EL (cell line): Measurements from ENCODE around the gene CDH26.

Source experiments
- DNase-seq: peaks from one replicate; pipeline ENCODE4 v3.0.0-alpha.2; 2016

CDH26 gene

DNA sequence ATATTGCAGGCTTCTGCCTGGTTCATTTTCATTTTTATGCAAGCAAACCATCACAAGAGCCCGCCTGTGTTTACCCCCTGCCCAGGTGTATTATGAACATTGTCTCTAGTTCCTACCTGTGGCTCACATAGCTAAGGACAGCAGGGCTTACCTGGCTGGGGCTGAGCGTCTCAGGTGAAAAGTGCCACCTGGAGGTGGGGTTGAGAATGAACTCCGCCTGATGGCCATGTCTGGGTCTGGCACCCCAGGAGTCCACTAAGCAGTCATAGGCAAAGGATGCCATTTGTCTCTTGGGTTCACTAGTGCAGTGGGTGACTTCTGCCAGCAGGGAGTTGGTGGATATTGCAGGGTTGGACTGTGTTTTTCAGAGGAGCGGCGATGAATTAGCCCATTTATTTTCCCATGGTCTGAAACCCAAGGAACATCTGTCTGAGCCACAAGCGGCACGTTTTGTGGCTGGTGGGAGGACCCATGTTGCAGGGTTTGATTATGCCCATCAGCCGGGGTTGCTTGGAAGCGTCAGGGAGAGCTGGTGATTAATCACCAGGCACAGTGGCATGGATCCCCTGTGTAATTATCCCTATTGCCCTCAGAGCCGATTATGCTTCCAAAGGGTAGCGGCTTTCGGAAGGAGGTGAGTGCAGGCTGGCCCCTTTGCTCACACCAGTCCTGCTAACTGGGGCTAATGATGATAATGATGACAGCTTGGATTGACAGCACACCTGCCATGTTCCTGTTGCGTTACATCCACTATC, 92.1 kb downstream of the CDH26 start:
- no peak for DNase-seq

DNA sequence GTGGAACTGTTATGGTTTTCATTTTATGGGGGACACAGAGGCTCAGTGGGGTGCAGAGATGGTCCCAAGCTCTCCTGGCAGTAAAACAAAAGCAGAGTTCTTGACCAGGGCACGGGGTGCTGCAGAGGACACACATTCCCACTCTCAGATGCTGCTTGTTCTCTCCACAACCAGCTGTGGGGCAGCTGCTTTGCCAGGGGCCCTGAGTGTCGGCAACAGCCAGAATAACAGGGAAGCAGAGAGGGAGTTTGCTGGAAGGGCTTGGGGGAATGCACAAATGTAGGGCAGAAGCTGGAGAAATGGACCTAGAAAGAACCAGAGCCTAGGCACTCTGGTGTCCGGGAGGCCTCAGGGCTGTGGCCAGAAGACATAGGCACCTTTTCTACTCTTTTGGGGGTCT, 93.7 kb downstream of the CDH26 start:
- no peak for DNase-seq

DNA sequence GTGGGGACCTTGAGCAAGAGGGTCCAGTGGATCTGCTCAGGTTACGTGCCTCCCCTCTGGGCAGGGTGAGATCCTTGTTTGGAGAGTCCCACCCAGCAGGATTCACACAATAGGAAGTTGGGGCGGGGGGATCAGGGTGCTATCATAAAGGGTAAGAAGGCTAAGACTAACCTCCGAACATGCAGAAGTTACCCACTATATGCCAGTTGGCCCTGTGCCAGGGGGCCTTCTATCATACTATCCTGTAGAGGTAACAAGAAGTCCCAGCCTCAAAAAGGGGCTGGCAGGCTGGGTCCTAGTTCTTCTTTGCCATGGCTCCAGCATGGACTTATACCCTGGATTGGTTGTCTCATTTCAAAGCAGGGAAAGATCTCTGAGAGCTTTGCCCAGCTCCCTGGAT, 94.1 kb downstream of the CDH26 start:
- no peak for DNase-seq

DNA sequence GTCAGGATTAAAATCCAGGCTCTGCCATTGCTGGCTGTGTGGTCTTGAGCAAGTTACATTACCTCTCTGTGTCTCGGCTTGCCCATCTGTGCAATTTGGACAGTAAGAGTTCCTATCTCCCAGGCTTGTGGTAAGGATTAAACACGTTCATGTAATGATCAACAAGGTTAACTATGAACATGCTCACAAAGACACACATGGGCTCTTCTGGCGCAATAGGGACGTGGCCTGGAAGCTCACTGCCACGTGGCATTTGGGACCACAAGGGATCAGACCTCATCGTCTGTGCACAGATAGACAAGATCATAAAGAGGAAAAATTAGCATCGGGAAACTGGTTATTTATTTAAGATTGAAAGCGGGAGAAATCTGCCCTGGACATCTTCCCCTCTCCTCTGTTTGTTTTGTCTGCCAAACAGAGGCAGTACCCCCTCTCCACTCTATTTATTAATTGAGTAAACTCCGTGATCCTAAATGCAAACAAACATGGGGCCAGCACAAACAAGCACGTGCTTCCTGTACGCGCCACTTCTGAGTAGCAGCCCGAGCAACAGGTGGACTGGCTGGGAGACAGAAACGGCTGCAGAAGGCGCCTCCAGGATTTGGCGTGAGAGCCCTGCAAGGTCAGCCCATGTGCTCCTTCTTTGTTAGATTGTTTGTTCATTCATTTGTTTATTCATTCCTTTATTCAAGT, 95.0 kb downstream of the CDH26 start:
- DNase-seq: no peak

DNA sequence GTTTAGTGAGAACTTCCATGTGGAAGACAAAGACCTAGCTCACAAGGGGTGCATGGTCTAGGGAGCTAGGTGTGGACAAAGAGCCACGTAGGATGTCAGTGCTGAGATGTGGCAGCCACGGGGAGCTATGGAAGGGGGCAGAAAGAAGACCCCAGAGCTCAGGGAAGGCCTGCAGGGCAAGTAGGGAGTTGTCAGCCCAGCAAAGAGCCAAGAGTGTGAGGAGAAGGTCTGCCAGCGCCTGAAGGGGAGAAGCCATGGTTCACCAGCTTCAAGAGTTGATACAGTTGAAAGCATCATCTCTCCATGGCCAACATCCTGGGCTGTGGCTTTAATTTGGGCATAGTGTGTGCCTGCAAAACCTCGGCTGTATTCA, 95.6 kb downstream of the CDH26 start:
- no peak for DNase-seq

DNA sequence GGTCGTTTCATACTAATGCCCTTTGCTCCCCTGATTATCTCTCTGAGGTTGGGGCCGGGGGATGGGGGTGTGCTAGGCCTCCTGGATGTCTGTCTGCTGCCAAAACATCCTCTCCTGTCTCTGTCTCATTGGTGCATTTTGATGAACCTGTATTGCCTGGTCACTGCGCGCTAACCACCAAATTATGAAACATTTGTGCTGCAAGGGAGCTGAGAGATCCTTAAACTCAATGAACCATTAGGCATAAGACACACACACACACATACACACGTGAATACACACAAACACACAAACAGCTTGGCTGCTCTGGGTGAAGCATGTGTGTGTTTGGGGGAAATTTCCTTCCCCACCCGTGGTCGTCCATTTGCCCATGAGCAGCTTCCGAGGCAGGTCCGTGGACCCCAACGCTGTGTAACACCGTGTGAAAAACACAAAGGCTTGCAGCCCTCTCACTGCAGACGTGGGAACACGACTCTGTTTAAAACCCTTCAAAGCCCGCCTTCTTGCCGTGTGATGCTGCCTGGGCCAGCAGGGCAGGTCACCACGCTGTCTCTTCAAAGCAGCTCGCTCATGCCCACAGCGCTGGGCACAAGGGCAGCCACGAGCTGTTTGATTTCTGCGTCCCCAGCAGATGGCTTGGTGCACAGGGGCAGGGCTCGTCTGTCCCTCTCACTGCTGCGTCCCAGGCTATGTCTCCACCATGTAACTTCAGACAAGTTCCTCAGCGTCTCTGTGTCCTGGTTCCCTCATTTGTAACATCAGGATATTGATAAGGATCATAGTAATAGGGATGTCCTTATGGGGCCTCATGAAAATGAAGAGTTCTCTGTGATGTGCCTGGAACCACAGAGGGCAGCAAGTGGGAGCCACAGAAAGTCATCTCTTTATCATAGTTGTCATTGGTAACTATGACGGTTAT, 96.8 kb downstream of the CDH26 start:
- no peak for DNase-seq

DNA sequence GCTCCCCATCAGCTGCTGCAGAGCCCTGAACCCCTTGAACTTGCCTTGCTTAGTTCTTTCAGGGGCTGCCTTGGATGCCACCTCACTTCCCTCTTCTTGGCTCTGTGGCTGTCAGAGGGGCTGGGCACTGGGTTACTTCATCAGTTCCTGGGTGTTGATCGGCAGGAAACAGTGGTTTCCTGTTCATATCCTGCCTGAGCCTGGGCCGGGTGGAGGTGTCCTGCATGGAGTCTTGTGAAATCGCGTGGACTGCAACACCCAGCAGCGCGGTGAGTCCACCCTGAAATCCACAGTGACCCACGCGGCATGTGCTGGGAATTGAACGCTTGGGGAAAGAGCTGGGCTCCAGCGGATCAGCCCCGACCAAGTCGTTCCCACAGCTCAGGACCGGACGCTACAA, 97.5 kb downstream of the CDH26 start:
- peak; percentile 30 for DNase-seq

DNA sequence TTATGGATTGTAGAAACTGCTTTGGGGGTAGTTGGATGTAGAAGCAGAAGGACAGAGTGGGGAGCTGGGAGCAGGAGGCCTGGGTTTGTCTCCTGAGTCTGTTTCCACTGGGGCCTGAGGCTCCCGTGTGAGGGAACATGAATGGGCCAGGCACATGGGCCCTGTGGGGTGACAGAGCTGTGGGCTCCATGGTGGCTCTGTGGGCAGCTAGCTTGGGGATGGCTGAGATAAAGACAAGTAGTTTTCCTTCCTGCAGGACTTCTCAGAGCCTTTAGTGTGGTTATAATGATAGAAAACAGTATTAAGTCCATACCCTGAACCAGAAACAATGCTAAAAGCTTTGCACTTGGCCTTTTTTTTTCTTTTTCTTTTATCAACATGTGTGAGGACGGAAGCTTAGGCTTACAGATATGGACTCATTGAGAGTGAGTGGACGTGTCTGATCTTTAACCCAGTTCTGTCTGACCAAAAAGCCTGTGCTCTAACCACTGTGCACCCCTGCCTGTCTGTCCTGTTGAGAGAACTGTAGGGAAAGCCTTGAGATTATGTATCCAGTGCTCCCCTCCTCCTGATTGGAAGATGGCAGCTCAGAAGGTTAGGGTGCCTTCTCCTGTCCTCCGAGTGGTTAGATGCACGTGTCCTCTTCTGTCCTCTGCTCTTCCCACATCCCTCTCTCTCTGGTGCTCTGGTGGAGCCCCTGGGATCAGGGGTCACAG, 98.3 kb downstream of the CDH26 start:
- no peak for DNase-seq

DNA sequence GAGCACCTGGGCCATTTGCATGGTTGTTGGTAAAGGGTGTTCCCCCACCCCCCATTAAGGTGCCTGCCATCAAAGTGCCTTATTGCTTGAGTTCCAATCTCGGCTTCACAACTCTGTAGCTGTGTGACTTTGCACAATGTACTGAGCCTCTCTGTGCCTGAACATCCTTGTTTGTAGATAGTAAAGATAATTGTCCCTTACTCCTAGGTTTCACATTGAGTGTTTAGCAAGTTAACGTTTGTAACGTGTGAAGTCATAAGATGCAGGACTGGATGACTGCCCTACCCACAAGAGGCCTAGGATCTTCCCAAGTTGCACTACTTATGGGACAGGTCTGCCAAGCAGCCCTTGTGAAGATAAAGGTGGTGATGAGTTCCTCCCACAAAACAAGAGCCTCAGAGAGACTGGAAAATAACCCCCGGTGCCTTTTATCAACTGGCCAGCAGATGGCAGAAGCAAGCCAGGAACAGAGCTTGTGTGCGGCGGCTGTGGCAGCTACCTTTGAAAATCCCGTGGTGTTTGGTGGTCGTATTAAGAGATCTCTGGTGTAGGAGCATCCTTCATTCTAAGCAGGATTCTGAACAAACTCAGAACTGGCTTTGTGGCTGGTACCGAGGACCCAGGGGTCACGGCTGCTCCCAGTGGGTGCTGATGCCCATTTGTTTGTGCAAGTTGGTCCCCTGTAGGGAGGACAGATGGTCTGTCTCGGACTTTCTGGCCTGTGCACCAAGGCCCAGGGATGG, 99.1 kb downstream of the CDH26 start:
- DNase-seq: peak; percentile 67

DNA sequence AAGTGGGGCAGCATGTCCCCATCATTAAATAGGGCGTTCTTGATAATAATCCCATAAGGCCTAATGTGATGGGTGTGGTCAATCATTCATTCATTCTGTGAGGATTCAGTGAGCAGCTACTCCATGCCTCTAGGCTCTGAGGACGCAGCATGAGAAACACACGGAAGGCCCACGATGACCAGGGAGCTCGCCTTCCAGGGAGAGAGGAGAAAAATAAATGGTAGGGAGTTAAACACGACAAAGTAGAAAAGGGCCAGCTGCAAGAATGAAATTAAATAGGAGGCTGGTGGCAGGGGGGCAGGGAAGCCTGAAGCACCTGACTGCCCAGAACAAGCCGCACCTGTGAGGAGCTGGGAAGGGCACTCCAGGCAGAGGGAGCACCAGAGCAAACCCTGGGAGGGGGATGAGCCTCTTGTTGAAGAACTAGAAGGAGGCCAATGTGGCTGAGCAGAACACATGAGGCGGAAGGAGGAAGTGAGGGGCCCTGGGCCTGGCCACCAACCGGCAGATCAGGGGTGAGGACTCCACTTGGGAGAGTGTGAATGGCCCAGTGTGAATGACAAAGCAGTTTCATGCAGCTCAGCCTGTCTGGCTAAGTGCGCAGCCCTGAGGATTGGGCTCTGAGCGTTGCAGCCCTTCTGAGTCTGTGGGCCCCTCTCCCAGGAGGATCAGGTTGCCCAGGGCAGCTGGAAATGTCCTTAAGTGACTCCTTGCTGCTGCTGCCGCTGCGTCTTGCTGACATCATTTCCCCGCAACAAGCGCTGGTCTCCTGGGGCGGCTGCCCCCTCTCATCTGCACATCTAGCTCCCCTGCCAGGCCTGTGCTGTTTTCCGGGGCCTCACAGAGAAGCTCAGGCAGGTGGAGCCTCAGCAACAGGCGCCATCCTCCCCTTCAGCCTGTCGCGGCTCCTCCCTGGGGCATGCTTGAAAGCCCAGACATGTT, 99.9 kb downstream of the CDH26 start:
- no peak for DNase-seq

DNA sequence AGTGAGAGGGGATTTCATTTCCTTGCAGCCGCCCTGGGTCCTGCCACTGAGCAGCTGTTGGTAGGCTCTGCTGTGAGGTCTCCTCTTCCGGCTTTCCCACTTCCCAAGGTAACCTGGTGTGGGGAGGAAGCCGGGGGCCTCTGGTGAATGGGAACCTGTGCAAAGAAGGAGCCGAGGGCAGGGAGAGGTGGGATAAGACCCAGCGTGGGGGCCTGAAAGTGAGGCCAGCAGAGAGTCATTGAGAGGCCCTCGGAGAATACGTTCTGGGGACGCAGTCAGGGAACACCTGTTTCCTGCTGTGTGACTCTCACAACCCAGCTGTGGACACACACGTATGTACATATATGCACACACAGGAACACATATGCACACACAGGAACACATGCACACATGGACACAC, 100.7 kb downstream of the CDH26 start:
- DNase-seq: no peak

DNA sequence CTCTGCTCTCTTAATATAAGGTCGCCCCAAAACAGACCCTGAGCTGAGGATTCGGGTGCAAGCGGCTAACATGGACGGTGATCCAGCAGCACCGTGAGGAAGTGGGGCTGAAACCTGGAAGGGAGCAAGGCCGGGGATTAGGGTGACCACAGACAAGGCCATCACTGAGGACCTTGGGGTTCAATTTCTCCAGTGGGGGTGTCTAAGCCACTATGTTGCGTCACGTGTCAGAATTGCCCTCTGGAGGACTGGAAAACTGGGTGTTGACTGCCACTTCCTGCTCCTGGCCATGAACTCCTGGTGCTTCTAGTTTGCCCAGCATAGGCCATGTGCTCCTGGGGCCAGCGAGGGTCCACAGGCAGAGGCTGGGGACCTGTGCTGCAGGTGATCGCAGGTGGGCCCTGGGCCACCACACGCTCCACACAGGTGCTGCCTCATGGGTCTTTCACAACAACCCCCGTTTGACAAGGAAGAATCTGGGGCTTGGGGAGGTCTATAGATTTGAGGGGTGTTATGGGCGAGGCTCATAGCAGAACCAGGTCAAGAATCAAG, 101.9 kb downstream of the CDH26 start:
- DNase-seq: no peak

DNA sequence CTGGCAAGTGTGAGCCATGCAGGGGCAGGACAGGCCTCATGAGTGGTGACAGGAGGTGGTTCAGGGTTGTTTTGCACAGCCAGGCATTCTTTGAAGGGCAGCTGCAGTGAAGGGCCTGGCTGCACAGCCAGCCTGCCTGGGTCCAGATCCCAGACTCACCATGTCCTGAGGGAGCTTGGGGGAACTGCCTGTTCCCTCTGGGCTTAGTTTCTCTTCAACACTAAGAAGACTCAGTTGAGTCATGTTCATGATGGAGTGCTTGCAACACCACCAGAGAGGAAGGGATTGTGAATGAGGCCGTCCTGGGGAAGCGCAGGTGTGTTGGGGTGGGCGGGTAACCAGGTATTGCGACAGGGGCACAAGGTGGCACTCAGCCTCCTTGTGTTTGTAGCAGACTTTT, 102.4 kb downstream of the CDH26 start:
- DNase-seq: no peak

DNA sequence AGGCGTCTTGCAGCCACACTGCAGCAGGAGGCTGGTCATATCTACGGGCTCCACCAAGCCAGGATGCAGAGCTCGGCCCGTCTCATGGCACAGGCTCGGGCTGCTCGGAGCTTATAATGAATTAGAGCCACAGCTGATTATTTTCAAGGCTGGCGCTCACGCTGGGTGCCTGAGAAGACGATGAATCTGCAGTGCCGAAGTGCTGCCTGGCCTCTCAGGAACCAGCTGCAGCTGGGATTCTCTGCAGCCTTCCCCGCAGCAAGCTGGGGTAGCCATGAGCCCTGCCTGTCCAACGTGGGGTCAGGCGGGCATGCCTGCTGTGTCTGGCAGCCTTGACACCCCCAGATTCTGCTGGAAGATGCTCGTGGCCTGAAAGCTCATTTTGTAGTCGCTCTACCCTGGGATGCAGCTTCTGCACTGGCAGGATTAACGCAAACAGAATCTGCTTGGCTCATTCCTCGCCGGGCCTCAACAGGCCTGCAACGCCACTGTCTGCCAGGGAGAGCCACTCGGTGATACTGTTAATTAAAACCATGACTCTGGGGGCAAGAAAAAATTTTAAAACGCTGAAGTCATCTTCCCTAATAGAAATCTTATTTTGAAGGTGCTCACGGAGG, 104.3 kb downstream of the CDH26 start:
- no peak for DNase-seq

DNA sequence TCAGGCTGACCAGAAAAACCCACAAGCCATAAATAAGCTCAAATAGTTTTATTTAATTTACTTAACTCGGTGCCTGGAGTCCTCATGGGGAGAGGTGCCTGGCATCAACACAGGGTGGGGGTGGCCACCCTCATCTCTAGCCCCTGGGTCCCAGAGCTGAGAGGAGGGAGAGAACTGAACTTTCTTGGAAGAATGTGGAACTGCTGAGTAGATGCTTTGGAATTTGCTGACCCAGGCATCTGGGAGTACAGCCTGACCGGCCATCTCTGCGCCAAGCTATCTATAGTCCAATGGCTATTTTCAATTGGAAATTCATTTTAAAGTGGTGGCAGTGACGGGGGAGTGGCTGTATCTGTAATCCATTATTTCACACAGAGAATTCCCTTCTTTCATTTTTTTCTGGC, 104.8 kb downstream of the CDH26 start:
- DNase-seq: peak; percentile 93

DNA sequence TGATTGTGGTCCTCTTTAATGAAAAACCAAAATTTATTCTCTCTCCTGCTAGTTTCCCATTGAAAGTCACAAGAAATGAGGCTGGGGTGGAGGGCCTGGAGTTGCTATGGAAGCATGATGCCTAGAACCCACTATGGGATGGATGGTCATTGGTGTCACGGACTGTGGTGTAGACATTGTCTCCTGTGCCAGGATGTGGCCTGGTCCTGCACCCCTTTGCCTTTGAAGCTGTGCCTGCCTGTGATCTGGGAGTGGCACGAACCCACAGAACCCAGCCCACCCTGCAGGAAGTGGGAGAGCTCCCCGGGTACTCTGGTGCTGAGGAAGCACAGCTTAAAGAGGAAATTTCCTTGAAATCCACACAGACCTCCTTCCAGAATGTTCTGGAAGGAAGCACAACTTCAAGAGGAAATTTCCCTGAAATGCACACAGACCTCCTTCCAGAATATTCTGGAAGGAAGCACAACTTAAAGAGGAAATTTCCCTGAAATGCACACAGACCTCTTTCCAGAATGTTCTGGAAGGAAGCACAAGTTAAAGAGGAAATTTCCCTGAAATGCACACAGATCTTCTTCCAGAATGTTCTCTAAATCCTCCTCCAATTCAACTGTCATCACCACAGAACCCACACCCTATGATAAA, 105.6 kb downstream of the CDH26 start:
- DNase-seq: no peak
